ENCODE results near the gene HOXB1.

The HOXB1 gene

DNA sequence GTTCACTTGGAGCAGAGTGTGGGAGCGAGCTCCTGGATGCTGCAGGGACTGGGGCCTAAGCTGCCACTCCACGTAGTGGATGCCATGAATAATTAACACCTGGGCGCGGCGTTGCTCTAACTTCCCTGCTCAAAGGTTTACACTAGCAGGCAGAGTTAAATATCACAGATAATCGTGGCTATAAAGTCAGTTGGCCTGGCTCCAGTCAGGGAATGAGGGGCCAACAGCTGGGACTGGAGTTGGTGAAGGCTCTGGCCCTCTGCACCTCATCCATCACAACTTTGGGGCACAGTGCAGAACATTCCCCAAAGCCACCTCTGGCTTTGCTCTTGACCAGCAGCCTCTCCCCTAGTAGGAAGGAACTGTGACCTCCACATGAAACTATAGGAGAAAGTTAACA, 36.4 kb upstream of the HOXB1 start:
- DNase-seq: no peak

DNA sequence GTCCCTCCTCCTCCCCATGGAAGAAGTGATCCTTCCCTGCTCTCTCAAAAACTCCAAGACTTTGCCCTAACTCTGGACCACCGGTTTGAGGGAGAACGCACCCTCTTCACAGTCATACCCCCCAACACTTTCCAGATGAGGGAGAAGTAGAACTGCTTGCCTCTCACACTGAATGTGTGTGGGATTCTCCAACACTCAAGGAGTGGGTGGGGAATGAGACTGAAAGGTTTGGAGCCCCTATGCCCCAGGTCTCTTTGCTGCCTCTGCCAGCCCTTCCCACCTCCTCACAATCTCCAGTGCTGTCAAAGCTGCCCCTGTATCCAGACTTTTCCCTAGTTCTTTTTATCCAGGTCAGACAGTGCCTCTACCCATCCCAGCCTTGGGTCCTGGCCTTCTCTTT, 35.9 kb upstream of the HOXB1 start:
- DNase-seq: no peak

DNA sequence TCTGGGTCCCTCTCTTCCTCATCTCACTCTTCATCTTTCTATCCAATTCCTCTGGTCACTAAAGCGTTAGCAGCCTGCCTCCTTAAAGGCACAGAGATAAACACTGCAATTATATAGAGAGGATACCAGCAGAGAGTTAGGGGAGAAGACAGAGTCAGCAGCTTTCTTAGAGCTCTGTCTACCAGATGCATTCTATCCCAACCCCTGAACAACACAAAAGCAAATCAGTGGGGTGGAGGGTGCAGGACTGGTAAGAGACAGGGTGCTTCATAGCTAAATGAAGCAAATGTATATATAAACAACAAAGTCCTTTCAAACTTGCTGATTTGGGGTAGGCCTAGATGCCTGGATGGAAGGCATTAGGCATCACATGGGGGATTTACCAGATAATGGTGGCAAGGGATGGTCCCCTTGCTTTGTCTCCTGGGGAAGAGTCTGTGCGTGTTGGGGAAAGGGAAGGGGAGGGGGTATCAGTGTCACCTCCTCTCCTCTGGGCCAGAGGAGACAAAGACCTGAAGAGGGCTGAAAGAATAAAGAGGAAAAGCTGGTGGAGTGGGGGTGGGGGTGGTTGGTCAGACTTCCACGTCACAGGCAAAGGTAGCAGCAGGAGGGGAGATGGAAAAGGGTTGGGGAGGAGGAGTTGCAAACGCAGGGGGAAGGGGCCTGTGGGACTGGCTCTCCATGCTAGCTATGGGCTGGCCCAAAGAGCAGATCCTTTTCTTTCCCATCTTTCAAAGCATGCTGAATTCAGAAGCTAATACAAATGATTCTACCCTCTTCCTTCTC, 35.3 kb upstream of the HOXB1 start:
- DNase-seq: no peak

DNA sequence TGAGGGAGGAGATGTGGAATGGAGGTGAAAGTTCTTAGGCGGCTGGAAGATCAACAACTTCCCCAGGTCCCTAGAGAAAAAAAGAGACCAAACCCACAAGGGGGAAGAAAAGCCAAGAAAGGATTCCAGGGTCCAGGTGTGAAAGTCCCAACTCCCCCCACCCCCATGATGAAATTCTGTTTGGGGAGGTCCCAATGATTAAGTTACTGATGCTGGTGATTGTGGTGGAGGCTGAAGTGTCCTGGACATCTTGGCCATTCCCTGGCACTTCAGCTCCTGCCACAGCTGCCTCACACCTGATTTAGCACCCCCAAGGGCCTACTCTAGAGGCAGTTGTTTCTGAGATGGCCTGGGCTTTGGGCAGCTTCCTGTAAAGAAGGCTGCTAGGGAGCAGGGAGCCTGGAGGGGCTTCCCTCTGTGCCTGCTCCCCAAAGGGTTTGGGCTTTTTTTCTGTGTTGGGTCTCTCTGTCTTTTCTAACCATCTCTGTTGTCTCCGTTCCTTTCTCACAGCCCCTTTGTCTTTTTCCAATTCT, 34.3 kb upstream of the HOXB1 start:
- DNase-seq: no peak

DNA sequence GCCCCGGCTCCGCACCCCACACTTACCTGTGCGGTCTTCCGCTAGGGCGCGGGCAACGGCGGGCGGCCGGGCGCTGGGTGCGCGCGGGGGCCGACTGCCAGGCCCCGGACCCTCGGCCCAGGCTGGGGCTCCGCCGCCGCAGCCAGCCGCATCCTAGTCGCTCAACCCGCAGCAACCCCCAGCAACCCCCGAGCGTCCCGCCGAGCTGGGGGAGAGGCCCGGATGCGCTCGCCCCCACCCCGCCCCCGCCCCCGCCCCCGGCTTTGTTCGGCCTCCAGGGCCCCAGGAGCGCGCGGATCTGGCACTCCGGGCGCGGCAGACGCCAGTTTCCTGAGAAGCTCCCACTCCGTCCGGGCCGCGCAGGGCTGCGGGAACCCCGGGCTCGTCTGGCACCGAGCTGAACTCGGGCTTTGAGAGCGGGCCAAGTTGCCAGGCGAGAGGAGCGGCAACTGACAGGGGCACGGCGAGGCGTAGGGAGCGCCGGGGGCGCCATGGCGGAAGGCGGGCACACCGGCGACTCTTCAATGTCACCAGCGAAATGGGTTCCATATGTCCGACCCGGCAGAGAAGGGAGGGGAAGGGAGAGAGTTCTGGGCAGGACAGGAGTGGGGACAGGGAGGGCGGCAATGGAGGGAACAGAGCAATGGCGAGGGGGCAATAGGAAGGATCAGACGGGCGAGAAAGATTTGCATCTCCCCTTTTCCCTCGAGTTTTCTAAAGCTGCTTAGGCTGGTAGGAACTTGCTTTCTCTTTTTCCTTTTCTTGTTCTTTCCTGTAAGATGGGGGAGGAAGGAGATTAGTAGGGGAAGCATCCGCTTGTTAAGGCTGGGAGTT, 33.6 kb upstream of the HOXB1 start:
- DNase-seq: no peak

DNA sequence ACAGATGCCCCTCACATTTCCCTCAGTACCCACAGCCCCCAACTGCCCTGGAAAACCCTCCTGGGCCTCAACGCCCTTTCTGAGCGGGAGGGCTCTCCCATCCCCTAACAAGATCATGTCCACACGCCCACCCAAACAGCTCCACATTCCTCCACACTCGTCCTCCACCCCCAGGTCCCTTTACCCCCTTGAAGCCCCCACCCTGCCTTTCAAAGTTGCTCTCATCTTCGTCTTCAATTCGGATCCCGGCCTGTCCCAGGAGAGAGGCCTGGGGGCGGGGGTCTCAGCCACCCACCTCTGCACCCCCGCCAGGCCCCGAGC, 33.0 kb upstream of the HOXB1 start:
- DNase-seq: no peak

DNA sequence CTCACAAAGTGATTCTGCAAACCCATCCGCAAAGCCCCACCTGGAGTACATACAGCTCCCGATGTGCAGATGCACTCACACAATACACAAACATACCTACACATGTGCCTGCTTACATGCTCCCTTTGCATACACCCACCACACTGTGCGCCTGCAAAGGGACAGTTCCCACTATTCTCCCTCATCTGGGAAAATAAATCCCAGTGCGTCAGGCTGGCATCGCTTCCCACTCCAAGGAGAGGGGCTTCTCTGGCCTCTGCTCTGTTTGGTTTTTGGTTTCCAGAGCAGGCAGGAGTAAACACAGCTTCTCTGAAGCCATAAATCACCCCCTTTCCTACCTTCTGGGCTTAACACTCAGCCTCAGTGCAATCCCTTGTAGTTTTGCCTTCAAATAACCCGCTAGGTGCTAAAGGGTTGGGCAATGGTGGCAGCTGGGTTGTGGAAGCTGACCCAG, 32.6 kb upstream of the HOXB1 start:
- no peak for DNase-seq

DNA sequence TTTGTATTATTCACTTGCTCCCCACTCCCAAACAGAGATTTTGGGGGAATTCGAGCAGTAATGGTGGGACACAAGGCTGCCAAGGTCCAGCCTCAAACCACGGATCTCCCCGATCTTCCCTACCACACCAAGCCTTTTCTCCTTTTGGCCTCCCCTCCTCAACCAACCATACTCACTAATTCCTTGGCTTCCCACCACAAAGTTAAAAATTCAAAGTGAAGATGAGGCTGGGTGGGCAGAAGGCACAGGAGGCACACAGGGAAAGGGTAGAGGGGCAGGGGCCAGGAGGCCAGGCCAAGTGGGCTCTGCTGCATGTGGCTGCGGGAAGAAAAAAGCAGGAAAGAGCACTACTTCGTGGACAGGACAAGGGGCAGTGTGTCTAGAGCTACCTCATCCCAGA, 32.1 kb upstream of the HOXB1 start:
- DNase-seq: no peak

DNA sequence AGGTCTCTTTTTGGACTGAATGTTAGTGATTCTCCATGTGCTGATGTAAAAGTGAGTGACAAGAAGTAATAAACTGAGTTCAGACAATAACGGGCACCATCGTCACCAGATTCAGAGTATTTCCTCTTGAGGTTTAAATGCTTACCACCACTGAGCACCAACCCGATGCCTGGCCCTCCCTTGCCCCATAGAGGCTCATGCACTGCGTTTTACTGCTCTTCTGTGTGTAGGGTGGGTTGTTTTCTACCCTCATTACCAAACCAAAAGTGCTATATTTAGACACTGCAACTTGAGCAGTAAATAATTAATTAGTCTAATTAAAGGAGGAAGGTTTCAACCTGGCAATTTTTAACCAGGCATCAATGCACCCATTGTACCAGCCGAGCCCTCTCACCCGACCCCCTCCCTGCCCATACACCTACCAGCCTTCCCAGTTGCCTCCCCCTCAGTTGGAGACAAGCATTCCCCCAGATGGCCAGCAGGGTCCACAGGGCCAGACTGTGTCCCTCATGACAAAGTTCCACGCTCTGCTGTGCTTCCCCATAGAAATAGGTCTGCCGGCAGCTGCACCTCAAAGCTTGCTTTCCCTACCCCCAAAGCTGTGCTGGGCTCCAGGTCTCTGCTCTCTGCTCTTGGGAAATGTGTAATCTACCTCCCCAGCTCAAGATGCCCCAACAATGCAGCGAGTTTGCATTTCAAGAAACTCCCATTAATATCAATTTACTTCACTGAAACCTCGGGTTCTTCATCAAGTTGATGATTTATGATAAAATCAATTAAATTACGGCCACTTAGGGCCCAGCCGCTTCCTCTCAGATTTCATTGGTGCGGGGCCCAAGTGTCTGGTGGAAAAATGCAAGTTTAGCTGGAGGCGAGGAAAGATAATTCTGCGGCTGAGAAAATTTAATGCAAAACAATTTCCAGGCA, 31.3 kb upstream of the HOXB1 start:
- no peak for DNase-seq

DNA sequence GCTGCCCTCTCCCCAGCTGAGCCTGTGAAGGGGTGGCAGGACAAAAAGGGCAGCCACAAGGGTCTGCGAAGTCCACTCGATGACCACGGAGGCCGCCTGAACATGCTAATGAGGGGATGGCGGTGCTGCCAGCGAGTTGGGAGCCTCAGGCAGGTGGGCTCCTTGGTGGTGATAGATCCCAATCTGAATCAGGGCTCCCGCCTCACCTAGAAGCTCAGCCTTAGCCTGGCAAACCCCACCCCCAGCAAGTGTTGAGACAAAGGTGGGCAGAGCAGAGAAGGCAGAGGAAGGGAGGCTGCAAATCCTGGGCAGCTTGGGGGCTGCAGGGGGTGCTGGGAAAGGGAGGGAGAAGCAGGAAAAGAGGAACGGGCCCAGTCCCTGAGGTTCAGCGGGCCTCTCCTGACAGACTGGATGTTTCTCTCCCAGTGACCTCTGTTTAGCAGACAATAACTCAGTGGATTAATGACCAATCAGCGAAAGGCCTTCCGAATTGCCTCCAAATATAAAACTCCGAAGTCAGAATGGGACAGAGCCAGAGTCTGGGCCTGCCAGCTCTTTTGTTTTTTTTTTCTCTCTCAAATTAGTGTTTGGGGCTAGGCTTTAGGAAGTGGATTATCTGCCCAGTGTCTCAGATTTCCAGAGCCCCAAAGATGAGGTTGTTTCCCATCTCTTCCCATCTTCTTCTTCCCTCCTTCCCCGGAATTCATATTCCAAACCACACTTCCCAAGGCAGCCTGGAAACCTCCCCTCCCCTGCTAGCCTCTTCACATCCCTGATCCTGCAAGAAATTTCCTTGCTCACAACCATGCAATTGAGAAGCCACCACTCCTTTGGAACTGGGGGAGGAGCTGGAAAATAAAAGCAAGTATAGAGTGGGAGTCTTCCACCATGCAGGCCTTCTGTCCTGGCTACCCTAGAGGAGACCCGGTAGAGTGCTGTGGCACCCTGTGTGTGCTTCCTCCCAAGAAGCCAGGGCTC, 29.3 kb upstream of the HOXB1 start:
- no peak for DNase-seq

DNA sequence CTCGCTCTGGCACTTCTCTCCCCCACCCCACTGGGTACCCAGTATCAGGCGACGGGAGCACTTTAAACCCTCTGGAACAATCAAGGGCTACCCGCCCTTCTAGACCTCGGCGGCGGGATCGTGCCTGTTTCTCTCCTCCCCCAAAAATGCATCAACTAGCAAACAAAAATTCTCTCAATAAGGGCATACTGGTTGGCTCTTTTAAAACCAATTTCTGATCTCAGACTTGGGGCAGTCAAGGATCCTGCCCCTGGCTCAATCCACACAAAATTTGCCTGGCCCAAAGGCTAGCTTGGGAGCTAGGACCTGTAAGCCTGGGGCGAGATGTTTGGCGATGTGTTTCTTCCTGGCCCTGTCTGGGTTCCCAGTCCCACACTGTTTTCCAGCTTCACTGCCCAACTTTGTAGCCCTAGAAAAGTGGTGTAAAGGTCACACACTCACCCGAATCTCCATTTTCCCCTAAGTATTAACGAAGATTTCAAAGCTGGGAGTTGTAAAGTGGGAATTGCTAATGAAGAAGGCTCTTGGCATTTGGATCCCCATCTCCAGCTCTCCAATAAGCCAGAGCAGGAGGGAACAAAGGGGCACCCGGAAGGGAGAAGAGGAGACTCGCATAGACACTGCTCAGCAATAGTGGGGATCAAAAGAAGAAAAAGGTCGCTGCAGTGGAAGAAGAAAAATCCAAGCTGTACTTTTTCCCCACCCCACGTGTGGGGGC, 28.5 kb upstream of the HOXB1 start:
- no peak for DNase-seq

DNA sequence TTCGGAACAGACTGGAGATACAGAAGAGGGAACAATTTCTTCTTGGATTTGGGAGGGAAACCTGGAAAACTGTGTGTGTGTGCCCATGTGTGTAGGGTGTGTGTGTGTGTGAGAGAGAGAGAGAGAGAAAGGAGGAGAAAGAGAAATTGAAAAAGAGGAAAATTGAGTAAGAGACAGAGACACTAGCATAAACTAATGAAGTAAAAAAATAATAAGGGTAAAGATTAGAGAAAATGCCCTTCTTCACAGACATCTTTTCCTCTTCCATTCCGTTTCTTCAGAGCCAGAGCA, 28.0 kb upstream of the HOXB1 start:
- DNase-seq: no peak

DNA sequence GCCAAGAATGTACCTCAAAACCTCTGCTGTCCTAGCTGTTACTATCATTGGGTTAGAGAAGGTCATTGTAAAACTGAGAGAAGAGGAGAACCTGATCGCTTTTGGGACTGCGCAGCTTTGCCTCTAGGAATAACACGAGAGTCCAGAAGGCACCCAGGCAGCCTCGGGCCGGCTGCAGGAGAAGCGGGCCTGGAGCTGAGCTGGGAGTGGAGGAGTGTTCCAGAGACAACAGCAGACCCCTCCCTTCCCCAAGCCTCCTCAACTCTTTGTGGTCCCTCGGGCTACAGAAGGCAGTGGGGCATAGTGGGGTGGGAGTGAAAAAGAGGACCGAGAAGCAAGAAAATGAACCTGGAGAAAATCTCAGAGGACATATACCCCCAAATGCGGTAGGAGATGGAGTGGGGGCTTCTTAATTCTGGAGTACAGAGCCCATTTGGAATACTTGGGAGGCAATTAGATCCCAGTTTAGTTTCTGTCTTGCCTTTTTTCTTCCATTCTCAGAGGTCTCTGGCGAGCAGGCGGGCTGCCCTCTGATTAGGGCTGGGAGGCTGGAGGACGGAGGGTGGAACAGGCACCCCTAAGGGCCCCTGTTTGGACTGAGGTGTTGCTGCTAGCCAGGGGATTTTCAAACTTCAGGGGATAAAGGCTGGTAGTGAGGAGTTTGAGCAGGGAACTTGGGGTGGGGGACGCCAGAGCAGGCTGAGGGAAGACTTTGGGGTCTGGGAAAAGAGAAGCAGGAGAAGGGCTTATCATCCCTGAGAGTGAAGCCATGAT, 27.4 kb upstream of the HOXB1 start:
- DNase-seq: no peak

DNA sequence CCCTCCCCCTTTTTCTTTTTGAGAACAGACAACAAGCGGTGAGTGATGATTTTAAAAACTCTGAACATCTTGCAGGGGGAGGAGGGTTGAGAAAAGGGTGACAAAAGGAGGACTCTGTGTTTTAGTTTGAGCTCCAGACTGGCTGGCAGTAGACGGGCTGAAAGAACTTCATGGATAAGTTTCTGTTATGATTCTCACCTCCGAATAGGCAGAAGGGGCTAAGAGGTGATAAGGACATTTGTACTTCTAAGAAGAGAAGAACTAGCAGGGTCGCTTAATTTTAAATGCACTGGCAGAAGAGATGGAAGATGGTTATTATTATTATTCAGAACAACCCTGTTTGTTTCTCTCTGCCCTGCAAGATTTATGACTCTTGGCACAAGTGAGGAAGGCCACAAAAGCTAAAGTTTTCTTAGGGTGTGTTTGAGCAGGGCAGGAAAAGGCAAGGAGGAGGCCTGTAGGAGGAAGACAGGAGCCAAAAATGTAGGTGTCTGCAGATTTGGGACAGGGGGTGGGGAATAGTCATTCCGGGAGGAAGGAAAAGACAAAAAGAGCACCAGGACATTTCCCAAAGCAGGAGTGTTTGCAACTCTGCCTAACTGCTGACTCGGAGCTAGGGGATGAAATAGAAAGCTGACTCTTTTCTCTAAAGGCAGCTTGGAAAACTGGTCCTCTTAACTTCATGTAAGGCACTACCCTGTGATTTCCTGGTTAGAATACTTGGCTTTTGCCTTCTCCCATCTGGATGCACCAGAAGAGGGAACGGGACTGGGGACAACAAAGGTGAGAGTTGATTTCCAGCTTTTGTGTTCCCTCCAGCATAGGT, 26.0 kb upstream of the HOXB1 start:
- DNase-seq: no peak

DNA sequence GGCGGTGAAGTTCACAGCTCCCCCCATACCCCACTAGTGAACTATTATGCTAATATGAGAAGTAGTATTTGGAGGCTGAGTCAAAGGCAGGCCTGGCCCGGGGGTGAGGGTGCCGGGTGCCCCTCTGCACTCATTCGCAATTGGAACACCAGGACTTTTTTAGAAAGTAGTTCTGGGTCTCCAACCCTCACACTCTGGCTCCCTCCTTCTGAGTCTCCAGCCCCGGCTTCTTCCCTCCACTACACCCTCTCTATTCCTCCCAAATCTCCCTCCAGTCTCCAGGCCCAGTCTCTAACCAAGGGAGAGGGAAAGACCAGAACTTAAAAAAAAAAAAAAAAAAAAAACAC, 25.4 kb upstream of the HOXB1 start:
- no peak for DNase-seq

DNA sequence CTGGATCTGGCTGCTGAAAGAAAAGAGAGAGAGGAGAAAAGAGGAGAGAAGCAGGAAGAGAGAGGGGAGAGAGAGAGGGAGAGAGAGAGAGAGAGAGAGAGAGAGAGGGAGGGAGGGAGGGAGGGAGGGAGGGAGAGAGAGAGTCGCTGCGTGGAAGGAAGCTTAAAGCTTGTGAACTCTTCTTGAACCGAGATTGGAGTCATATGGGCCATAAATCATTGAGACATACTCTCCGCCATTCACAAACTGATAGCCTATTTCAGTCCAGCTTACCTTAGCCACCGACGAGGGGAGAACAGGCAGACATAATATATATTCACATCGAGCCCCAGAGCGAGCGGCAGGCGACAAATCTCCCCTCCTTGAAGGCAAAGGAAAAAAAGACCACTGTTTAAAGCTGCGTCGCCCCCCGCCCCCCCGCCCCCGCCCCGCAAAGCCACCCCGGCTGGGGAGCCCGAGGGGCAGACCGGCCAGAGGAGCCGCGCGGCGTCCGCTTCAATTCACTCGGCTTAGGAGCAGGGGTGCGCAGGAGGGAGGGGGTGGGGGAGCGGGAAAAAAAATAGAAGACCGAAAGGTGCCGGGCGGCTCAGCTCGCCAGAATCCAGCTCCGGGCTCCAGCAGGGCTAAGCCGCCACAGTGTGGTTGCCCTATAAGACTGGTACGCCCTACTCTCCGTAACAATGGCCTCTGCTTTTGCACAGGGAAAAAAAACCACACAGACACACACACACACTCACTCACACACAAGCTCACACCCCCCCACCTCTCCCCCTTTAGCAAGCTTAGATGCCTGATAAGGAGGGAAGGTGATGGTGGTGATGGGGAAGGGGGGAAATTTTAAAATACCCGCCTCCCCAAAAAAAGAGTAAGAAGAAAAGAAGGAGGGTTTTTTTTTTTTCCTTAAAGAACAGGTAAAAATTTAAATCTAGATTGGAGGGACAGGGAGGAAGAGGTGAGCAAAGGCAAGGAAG, 24.7 kb upstream of the HOXB1 start:
- no peak for DNase-seq

DNA sequence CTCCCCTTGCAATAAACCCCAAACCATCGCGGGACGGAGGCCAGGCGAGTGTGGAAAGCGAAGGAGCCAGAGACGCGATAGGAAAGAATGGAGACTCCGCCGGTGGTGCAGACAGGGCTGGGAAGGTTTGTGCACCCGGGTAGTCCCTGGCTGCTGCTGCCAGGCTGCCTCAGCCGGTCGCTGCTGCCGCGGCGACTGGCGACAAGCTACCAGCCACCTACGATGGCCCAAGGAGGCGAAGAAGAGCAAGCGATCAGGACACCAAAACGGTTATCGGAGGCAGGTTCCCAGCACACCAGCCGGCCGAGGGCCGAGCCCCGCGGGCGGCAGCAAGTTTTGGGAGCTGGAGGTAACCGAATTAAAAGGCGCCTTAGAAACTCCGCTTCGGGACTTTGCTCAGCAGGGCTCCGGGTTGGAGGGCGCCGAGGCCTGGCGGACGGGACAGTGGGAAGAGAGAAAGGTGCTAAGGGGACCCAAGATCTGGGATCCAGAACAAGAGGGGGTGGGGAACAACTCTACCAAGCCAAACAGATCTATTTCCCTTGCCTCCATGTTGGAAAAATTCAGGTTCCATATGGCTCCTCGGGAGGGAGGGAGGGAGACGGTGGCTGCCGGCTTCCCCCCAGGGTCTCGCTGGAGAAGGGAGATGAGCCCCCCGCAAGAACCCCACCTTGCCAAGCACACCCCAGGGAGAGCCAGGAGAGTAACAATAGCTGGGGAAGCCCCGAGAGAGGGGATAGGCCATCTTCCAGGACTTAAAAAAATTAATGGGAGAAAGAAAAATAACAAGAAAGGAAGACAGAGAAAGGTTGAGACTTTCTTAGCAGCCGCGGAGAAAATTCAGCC, 23.8 kb upstream of the HOXB1 start:
- DNase-seq: no peak

DNA sequence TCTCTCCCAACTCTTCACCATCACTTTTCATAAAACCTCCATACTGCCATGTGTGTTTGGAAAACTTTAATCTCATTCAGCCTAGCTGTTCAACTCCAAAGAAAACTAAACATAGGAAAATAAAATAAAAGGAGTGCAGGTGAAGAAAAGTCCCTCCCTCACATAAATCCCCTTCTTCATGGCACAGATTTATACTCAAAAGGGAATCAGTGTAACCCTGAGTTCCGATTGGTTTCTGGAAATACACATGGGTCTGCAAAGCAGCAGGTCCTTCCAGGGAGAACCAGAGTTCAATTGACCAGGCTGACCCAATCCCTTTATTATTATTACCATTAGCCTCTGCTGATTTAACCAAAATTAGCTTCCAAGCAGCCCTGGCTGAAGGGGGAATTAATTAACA, 23.0 kb upstream of the HOXB1 start:
- no peak for DNase-seq

Measured in activated naive CD4-positive, alpha-beta T cell treated with Interleukin-2 at 50 U/mL for 16 hours (primary cell).